KOPT-K1 (cell line): Measurements from ENCODE around the gene NELFA.

Experiments used
- H3K27ac ChIP-seq: fragments of 200-600 bp; sonication (generic); 2 replicates; pipeline ENCODE4 v1.5.1; 2016; ENCODE audit warnings: antibody characterized with exemption, mild to moderate bottlenecking, low read depth, low read length; ENCODE audit not compliant: poor library complexity, severe bottlenecking
- H3K36me3 ChIP-seq: fragments of 200-600 bp; sonication (generic); 2 replicates; pipeline ENCODE4 v1.5.1; 2017; ENCODE audit warnings: antibody characterized with exemption, mild to moderate bottlenecking, low read length, moderate library complexity; ENCODE audit not compliant: insufficient read depth
- H3K9me3 ChIP-seq: fragments of 200-600 bp; sonication (generic); 2 replicates; pipeline ENCODE4 v1.5.1; 2017; ENCODE audit warnings: antibody characterized with exemption, low read length, mild to moderate bottlenecking; ENCODE audit not compliant: insufficient read depth, poor library complexity, severe bottlenecking

The NELFA gene

GRCh38 chr4:1983053-1983845 lies 25.5 kb downstream of the NELFA start:
- peaks cover 100% of the 10 kb centered on the region for H3K36me3 ChIP-seq
- H3K27ac ChIP-seq = no peak overlapping the region
- no peaks in the 10 kb centered on the region for H3K9me3 ChIP-seq

- no peaks in the 10 kb centered on the region for H3K9me3 ChIP-seq
- H3K36me3 ChIP-seq = peaks cover 100% of the 10 kb centered on the region
- H3K27ac ChIP-seq = no peak overlapping the region
These were observed 26.4 kb downstream of the NELFA start for GRCh38 chr4:1982124-1983052.

- Histone ChIP-seq H3K27ac (no peak overlapping the region), H3K36me3 (peaks cover 100% of the 10 kb centered on the region), H3K9me3 (no peaks in the 10 kb centered on the region)
These were observed 27.3 kb downstream of the NELFA start for GRCh38 chr4:1981251-1982058.

- H3K9me3 ChIP-seq = no peaks in the 10 kb centered on the region
- H3K36me3 ChIP-seq = peaks cover 100% of the 10 kb centered on the region
- no peak overlapping the region for H3K27ac ChIP-seq
These were observed 28.2 kb downstream of the NELFA start for GRCh38 chr4:1980561-1981041.

- no peak overlapping the region for H3K27ac ChIP-seq
- H3K36me3 ChIP-seq = peaks cover 100% of the 10 kb centered on the region
- H3K9me3 ChIP-seq = no peaks in the 10 kb centered on the region
These were observed 29.1 kb downstream of the NELFA start for GRCh38 chr4:1979477-1980196.

GRCh38 chr4:1978741-1979476 lies 29.9 kb downstream of the NELFA start:
- Histone ChIP-seq H3K36me3 (peaks cover 100% of the 10 kb centered on the region), H3K27ac (no peak overlapping the region), H3K9me3 (no peaks in the 10 kb centered on the region)

GRCh38 chr4:1978226-1978625 lies 30.5 kb downstream of the NELFA start:
- H3K9me3 ChIP-seq = no peaks in the 10 kb centered on the region
- no peak overlapping the region for H3K27ac ChIP-seq
- H3K36me3 ChIP-seq = peaks cover 100% of the 10 kb centered on the region

GRCh38 chr4:1976416-1977352 lies 32.1 kb downstream of the NELFA start:
- Histone ChIP-seq H3K36me3 (peaks cover 100% of the 10 kb centered on the region), H3K27ac (no peak overlapping the region), H3K9me3 (no peaks in the 10 kb centered on the region)

GRCh38 chr4:1975880-1976279 lies 32.9 kb downstream of the NELFA start:
- Histone ChIP-seq H3K27ac (no peak overlapping the region), H3K9me3 (no peaks in the 10 kb centered on the region), H3K36me3 (peaks cover 100% of the 10 kb centered on the region)

- no peak overlapping the region for H3K27ac ChIP-seq
- peaks cover 100% of the 10 kb centered on the region for H3K36me3 ChIP-seq
- no peaks in the 10 kb centered on the region for H3K9me3 ChIP-seq
These were observed 33.4 kb downstream of the NELFA start for GRCh38 chr4:1975391-1975801.

- H3K36me3 ChIP-seq = peaks cover 100% of the 10 kb centered on the region
- no peak overlapping the region for H3K27ac ChIP-seq
These were observed 33.9 kb downstream of the NELFA start for GRCh38 chr4:1974840-1975239.

GRCh38 chr4:1973661-1974060 lies 35.1 kb downstream of the NELFA start:
- H3K36me3 ChIP-seq = peaks cover 100% of the 10 kb centered on the region
- no peak overlapping the region for H3K27ac ChIP-seq

More at GRCh38 chr4:1974840-1975239, 33.9 kb downstream of the NELFA start:
- no peaks in the 10 kb centered on the region for H3K9me3 ChIP-seq

GRCh38 chr4:1973218-1973617 lies 35.6 kb downstream of the NELFA start:
- H3K36me3 ChIP-seq = peaks cover 100% of the 10 kb centered on the region
- H3K9me3 ChIP-seq = no peaks in the 10 kb centered on the region
- H3K27ac ChIP-seq = no peak overlapping the region

More at GRCh38 chr4:1973661-1974060, 35.1 kb downstream of the NELFA start:
- no peaks in the 10 kb centered on the region for H3K9me3 ChIP-seq
